Measurements from ENCODE around the gene ATF7IP. TPM values are rescaled to one million over a fixed set of nuclear protein-coding genes. Genes with fewer than 3 reads are reported as not detected.

The ATF7IP gene
- total RNA-seq, 1 experiment from 2014 or later, result 25.4 TPM

DNA sequence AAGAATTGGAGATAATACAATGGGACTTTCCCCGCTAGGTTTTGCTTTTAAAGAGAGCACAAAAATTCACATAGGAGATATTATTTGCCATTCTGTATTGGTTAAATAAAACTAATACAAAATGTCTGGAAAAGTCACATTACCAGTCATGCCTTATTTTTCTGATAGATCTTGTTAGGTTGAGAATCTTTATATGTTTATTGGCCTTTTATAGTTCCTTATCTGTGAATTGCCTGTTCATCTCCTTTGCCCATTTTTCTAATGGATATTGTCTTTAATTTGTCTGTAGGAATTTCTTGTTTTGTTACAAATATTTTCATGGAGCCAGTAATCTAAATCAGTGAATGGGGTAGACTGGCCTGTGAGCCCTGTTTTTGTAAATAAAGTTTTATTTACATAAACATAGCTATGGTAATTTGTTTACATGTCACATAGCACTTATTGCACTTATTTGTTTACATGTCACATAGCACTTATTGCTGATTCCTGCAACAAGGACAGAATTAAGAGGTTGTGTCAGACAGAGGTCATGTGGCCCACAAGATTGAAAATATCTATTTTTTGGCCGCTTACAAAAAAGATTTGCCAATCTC, 65.0 kb downstream of the ATF7IP start:
- no TSS peak for BruUV-seq (replicated peaks)
- Histone ChIP-seq H3K4me3 (ENCODE audit: low read depth in 2 of 2, low read length in 2 of 2) (no peak overlapping the region), H3K9me3 (ENCODE audit: control insufficient read depth, insufficient read depth, low read depth, low read length) (no peaks in the 10 kb centered on the region), H3K36me3 (ENCODE audit: control insufficient read depth, insufficient read depth, low read length) (no peaks in the 10 kb centered on the region; the same call in 1 of the 2 replicates), H3K4me1 (ENCODE audit: control insufficient read depth, insufficient read depth, low read length) (no peaks in the 10 kb centered on the region; the same call in 1 of the 2 replicates), H3K27ac (ENCODE audit: low read length) (no peak overlapping the region), H3K27me3 (ENCODE audit: control insufficient read depth, insufficient read depth, low read length) (no peaks in the 10 kb centered on the region)
- TF ChIP-seq, protein P1, sequence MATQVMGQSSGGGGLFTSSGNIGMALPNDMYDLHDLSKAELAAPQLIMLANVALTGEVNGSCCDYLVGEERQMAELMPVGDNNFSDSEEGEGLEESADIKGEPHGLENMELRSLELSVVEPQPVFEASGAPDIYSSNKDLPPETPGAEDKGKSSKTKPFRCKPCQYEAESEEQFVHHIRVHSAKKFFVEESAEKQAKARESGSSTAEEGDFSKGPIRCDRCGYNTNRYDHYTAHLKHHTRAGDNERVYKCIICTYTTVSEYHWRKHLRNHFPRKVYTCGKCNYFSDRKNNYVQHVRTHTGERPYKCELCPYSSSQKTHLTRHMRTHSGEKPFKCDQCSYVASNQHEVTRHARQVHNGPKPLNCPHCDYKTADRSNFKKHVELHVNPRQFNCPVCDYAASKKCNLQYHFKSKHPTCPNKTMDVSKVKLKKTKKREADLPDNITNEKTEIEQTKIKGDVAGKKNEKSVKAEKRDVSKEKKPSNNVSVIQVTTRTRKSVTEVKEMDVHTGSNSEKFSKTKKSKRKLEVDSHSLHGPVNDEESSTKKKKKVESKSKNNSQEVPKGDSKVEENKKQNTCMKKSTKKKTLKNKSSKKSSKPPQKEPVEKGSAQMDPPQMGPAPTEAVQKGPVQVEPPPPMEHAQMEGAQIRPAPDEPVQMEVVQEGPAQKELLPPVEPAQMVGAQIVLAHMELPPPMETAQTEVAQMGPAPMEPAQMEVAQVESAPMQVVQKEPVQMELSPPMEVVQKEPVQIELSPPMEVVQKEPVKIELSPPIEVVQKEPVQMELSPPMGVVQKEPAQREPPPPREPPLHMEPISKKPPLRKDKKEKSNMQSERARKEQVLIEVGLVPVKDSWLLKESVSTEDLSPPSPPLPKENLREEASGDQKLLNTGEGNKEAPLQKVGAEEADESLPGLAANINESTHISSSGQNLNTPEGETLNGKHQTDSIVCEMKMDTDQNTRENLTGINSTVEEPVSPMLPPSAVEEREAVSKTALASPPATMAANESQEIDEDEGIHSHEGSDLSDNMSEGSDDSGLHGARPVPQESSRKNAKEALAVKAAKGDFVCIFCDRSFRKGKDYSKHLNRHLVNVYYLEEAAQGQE (IDR thresholded peaks at IDR 0.05; ENCODE audit: insufficient read depth in 1 of 2, low read depth in 2 of 2, low read length in 1 of 2), result no peak
- TF ChIP-seq POLR2AphosphoS5 (IDR thresholded peaks at IDR 0.05; ENCODE audit: low read depth, low read length) (no peak), SIN3A (IDR thresholded peaks at IDR 0.05; ENCODE audit: borderline replicate concordance, insufficient read depth, low read depth, low read length) (no peak), TCF7L2 (IDR thresholded peaks at IDR 0.05; ENCODE audit: low read depth, low read length) (no peak)
- TF ChIP-seq, protein P2, sequence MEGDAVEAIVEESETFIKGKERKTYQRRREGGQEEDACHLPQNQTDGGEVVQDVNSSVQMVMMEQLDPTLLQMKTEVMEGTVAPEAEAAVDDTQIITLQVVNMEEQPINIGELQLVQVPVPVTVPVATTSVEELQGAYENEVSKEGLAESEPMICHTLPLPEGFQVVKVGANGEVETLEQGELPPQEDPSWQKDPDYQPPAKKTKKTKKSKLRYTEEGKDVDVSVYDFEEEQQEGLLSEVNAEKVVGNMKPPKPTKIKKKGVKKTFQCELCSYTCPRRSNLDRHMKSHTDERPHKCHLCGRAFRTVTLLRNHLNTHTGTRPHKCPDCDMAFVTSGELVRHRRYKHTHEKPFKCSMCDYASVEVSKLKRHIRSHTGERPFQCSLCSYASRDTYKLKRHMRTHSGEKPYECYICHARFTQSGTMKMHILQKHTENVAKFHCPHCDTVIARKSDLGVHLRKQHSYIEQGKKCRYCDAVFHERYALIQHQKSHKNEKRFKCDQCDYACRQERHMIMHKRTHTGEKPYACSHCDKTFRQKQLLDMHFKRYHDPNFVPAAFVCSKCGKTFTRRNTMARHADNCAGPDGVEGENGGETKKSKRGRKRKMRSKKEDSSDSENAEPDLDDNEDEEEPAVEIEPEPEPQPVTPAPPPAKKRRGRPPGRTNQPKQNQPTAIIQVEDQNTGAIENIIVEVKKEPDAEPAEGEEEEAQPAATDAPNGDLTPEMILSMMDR (IDR thresholded peaks at IDR 0.05), result no peak
- POLR2A ChIA-PET, result no interaction called here
- intact Hi-C loops (cut with micrococcal nuclease; ENCODE audit: unreplicated experiment) (no loop called here), in situ Hi-C loops (cut with HindIII; ENCODE audit: low pct_unique_long_range_greater_than_20kb, low sequenced_read_pairs) (no loop called here)
- DNase-seq (ENCODE audit: low read depth, low spot score) (no peak), ATAC-seq (no peak)
- CTCF ChIA-PET, result no interaction called here

DNA sequence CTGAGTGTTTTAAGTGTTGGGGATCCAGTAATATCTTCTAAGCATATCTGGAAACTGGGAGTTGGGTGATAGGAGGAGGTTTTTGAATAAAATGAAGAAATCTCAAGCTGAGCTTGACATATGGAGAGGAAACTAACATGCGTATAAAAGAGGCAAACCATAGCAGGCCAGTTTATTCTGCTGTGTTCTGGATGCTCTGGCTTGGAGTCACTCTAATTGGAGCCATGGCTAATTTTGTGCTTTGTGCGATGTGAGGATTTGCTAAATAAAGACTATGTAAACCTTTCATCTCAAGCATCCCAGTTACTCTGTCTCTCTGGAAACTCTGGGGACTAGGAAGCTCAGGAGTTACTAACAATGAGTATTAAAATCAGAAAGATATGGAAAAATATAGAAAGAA, 66.5 kb downstream of the ATF7IP start:
- no TSS peak for BruUV-seq (replicated peaks)
- H3K27ac ChIP-seq (ENCODE audit: low read length), result no peak overlapping the region
- DNase-seq (ENCODE audit: low read depth, low spot score), result no peak
- ChIA-PET CTCF (no interaction called here), POLR2A (no interaction called here)
- no peak overlapping the region for H3K4me3 ChIP-seq (ENCODE audit: low read depth in 2 of 2, low read length in 2 of 2)
- TF ChIP-seq POLR2AphosphoS5 (IDR thresholded peaks at IDR 0.05; ENCODE audit: low read depth, low read length) (no peak), TCF7L2 (IDR thresholded peaks at IDR 0.05; ENCODE audit: low read depth, low read length) (no peak), SIN3A (IDR thresholded peaks at IDR 0.05; ENCODE audit: borderline replicate concordance, insufficient read depth, low read depth, low read length) (no peak)
- TF ChIP-seq, protein P1 (IDR thresholded peaks at IDR 0.05; ENCODE audit: insufficient read depth in 1 of 2, low read depth in 2 of 2, low read length in 1 of 2), result no peak
- TF ChIP-seq, protein P2 (IDR thresholded peaks at IDR 0.05), result no peak
- no peaks in the 10 kb centered on the region; the same call in 1 of the 2 replicates for H3K4me1 ChIP-seq (ENCODE audit: control insufficient read depth, insufficient read depth, low read length)
- H3K9me3 ChIP-seq (ENCODE audit: control insufficient read depth, insufficient read depth, low read depth, low read length), result no peaks in the 10 kb centered on the region
- peaks cover 2% of the 10 kb centered on the region; the same call in 1 of the 2 replicates for H3K36me3 ChIP-seq (ENCODE audit: control insufficient read depth, insufficient read depth, low read length)
- in situ Hi-C loops (cut with HindIII; ENCODE audit: low pct_unique_long_range_greater_than_20kb, low sequenced_read_pairs) (no loop called here), intact Hi-C loops (cut with micrococcal nuclease; ENCODE audit: unreplicated experiment) (no loop called here)
- no peak for ATAC-seq
- H3K27me3 ChIP-seq (ENCODE audit: control insufficient read depth, insufficient read depth, low read length), result no peaks in the 10 kb centered on the region
